HG02973 (cell line): ENCODE results near the gene KBTBD4.
"Not testable (repeated sequence)": the region's sequence is repeated elsewhere in the genome, so short reads cannot be mapped to it uniquely, and the experiment has no call there.

Source experiments
- ATAC-seq: cut with Tn5 transposase; IDR thresholded peaks from one replicate; pipeline ENCODE4 v1.9.1; 2021; ENCODE audit warnings: moderate library complexity; ENCODE audit not compliant: unreplicated experiment

The KBTBD4 gene

DNA sequence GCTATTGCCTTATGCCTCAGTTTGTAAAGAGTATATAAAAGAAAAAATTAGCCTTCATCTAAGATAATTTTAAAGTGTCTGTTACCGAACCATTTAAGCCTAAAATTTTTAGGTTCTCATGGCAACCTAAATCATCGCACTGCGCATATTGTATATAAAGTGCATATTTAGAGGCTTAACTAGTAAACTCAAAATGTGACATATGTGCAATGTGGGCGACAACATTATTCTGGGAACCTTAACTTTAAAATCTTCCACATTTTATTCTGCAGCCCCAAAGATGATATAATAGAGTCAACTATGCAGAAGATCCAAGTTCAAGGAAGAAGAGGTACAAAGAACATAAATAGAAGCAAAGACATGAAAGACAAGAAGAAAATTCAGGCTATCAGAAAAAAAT, 48.8 kb downstream of the KBTBD4 start:
- ATAC-seq, result no peak

GRCh38 chr11:47527186-47527585, 51.6 kb downstream of the KBTBD4 start:
- no peak for ATAC-seq

- ATAC-seq, result not testable (repeated sequence)
Observed at GRCh38 chr11:47526032-47526431, 52.7 kb downstream of the KBTBD4 start.

GRCh38 chr11:47524291-47524874, 54.4 kb downstream of the KBTBD4 start:
- no peak for ATAC-seq

GRCh38 chr11:47523490-47524225, 55.1 kb downstream of the KBTBD4 start:
- ATAC-seq, result no peak
